HG03196 (cell line): ENCODE data around the gene MAJIN.
"Not testable (repeated sequence)": the region's sequence is repeated elsewhere in the genome, so short reads cannot be mapped to it uniquely, and the experiment has no call there.

Experiments used
- ATAC-seq: cut with Tn5 transposase; IDR thresholded peaks from one replicate; pipeline ENCODE4 v1.9.1; 2021; ENCODE audit not compliant: unreplicated experiment

Gene MAJIN

DNA sequence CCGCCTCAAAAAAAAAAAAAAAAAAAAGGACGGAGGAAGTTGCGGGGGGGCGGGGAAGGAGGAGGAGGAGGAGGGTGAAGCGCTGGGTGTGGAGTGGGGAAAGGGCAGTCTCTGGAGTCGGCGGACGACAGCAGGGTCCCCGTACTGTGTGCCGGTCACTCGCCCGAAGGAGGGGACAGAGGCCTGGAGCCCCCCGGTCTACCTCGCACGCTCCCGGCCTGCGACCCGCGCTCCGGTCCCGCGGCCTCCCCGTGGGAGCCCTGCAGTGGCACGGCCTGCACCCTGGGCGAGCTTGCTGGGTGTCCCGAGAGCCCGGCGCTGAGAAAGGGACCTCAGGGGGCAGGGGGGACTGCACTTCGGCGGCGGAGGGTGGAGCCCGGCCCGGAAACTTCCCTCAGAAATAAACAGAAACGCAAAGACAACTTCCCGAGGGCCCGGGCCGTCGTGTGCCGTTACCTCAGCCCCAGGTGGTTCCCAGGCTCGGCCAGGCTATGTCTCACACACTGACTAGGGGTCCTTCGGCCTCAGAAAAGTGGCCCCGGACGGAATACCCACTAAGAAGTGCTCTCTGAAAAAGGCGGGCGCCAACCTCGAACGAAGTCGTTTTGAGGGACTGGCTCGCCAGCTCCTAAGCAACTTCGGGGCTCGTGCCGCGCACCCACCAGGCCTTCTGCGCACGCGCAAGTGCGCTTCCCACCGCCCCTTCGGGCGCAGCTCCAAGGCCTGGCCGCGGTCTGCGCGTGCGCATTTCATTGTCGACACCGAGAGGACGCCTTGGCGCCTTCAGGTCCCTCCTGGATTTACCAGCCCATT, at the start of gene MAJIN:
MAJIN (minus strand) TSS at position 688 of the 813 bp plus-strand sequence. CDS start 12,703 bp downstream, outside the sequence.
- ATAC-seq, result no peak

DNA sequence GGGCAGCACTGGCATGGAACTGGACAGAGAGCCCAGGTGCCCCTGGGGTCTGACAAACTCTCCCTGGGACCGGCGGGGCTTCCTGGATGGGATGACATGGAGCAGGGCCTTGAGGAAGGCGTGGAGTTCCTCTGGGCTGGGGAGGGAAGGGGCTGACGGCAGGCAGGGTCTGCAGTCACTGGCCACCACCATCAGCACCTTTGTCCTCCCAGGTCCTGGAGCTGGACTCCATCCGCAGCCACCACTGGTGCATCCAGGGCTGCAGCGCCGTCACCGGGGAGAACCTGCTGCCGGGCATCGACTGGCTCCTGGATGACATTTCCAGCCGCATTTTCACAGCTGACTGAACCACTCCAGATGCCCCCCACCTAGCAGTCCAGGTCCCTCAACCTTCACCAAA, 49.6 kb upstream of the MAJIN start:
- no peak for ATAC-seq

DNA sequence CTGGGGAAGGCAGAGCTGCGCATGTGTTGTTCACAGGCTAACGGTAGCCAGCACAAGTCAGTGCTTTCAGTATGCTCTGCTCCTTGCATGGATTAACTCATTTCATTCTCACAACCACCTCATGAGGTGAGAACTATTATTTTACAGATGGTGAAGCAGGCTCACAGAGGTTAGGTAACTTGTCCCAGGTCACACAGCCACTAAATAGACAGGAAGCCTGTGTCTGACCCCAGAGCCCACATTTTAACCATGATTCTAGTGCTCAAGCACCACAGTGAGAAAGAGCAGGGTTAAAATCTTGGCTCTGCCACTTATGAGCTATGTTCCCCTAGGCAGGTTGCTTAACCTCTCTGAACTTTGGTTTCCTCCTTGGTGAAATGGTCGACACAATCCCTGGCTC, 49.1 kb upstream of the MAJIN start:
- no peak for ATAC-seq

GRCh38 chr11:65019824-65020223, 47.9 kb upstream of the MAJIN start:
- ATAC-seq, result no peak

GRCh38 chr11:65017937-65018336, 46.0 kb upstream of the MAJIN start:
- ATAC-seq, result no peak

DNA sequence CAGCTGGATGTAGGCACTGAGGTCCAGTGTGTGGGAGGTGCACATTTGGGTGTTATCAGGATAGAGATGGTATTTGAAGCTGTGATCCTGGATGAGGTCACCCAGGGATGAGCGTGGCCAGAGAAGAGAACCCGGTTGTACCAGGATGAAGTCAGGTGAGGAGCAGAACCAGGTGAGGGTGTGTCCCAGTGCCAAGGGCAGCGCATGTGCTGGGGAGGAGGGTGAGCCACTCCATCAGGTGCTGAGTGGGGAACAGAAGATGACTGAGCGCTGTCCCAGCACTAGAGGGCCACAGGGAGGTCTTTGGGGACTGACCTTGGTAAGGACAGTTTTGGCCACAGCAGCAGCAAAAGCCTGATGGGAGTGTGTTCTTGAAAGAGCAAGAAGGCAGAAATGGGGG, 44.8 kb upstream of the MAJIN start:
- no peak for ATAC-seq

- no peak for ATAC-seq
These were observed 42.9 kb upstream of the MAJIN start for GRCh38 chr11:65014726-65015227.

DNA sequence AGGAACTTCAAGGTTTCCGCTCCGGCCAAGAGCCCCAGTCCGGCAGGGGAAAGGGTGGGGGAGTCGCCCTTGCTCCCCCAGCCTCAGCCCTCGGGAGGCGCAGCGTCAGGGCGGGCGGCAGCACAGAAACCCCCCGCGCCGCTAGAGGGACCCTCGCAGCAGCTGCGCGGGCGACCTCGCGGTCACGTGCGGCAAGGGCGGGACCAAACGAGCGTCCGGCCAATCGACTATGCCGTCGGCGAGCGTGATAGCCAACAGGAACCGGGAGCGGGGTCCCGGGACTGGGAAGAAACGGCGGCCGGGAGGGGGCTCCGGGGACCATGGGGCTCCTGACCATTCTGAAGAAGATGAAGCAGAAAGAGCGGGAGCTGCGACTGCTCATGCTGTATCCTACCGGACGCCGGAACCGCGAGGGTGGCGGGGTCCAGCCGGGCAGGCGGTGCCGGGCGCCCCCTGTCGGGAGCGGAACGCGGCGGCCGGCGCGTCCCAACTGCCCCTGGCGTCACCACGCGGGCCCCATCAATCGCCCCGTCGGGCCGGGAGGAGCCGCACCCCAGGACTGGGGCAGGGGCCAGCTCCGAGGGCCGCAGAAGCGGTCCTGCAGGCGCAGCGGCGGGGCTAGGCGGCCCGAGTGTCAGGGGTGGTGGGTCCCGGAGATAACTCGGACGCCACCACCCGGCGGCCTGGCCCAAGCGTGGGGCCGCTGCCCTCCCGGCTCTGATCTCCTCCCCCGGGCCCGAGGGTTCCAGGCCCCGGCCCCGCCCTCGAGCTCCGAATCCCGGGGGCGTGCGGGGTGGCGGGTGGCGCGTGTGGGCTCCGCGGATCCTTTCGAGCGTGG, 42.2 kb upstream of the MAJIN start, which contains the start of gene ARL2:
ARL2 (plus strand) TSS at position 273 of the 838 bp plus-strand sequence; CDS start at position 321, 48 bp downstream.
- peak; percentile 68 for ATAC-seq

- peak; percentile 73 for ATAC-seq
These were observed 41.4 kb upstream of the MAJIN start for GRCh38 chr11:65013130-65013887.

DNA sequence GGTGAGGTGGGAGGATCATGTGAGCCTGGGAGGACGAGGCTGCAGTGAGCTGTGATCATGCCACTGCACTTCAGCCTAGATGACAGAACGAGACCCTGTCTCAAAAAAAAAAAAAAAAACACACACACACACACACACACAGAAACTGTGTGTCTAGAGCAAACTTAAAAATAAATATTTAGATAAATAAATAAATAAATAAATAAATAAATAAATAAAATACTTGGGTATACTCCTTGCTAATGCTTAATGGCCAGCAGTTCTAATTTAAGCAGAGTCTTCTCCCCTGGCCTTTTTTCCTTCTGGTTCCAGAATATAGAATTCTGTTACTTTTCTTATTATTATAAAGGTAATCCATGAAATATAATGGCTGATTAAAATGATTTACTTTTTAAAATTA, 37.0 kb upstream of the MAJIN start:
- ATAC-seq, result no peak

DNA sequence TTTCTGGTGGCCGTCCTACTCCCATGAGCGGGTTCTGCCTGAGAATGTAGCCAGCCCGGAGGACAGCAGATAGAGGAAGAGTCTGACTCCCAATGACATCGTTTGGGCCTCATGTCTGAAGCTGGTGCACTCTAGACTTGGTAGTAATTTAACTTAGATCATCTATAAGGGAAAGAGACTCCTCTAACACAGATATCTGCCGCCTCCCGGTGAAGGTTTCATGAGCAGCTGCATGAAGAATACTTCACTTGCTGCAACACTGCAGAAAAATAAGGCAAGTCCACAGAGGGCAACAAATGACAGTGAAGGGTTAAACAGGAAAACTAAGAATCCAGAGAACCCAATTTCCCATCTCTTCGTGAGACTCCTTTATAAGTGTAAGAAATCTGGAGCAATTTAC, 36.1 kb upstream of the MAJIN start:
- no peak for ATAC-seq

DNA sequence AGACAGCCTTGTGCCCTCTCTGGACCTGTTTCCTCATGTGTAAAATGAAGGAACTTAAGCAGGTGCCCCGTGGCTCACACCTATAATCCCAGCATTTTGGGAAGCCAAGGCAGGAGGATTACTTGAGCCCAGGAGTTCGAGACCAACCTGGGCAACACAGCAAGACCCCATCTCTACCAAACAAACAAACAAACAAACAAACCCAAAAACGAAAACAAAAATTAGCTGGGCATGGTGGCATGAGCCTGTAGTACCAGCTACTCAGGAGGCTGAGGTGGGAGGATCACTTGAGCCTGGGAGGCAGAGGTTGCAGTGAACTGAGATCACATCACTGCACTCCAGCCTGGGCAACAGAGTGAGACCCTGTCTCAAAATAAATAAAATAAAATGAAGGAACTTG, 32.1 kb upstream of the MAJIN start:
- ATAC-seq, result not testable (repeated sequence)

DNA sequence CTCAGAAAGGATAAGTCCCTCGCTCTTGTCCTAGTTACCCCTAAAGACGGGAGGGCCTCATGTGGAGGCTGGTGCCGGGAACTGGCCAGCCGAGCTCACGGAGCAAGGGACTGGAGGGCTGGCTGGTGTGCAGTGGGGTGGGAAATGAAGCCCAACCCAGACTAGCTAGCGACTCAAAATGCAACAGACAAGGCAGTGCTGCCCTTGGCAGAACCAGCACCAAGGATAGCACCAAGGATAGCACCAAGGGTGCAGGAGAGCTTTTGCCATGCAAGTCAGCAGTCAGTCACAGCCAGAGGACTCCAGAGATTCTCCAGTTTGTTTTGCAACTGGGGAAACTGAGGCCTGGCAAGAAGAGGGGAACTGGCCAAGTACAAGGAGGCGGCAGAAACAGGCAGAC, 31.4 kb upstream of the MAJIN start:
- no peak for ATAC-seq

DNA sequence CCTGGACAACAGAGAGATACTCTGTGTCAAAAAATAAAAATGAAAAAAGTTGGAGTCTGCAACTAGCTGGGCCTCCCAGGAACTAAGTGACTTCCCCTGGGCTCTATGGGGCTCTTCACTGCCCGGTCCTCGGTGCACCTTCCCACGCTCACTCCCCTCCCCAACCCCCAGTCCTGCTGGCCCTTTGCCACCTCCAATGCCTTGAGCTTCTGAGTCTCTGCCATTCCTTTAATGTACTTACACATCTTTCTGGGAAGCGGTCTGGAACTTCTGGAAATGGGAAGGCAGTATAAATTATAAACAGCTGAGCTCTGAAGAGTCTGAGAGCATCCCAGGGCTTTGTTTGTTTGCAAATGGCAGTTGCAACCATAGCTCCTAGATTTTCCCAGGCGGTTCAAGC, 30.8 kb upstream of the MAJIN start:
- no peak for ATAC-seq

DNA sequence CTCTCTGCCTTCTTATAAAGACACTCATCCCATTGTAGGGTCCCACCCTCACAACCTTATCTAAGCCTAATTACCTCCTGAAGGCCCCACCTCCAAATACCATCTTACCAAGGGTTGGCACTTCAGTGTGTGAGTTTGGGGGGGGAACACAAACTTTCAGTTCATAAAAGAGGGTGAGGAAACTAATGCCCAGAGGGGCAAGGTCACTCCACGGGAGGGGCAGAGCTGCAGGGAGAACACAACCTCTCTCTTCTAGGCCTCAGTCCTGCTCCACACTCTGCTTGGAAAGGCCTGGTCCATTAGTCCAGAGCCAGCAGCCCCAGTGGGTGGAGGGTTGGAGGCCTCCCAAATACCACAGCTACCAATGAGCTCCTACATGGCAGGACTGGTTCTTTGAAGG, 27.6 kb upstream of the MAJIN start:
- no peak for ATAC-seq

DNA sequence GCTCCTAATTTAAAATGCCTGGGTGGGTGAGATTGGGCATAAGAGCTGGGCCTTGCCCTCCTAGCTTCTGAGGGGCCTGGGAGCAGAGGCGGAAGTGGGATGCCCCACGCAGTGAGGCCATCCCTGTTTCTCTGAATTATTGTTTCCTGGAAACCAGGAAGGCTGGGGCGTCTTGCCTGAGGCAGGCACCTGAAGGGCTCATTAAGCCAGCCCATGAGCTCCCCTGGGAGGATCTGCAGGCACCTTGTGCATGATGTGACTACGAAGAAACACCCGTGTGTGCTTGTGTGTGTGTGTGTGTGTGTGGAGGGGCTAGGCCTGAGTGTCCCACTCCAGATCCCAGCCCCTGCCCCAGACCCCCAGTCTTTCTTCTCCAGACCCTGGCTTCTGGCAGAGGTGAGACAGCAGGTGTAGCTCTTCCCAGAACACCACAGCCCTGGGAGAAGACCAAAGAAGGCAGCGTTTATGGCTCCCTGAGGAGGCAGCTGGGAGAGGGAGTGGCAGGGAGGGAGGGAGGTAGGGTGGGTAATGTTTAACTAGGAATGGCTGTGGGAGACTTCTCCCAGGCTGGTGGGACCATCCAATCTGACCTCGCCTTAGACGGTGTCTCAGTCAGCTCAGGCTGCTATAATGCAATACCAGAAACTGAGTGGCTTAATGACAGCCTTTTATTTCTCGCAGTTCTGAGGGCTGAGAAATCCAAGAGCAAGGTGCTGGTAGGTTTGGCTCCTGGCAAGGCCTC, 27.0 kb upstream of the MAJIN start:
- no peak for ATAC-seq

GRCh38 chr11:64998141-64998540, 26.2 kb upstream of the MAJIN start:
- ATAC-seq, result no peak

DNA sequence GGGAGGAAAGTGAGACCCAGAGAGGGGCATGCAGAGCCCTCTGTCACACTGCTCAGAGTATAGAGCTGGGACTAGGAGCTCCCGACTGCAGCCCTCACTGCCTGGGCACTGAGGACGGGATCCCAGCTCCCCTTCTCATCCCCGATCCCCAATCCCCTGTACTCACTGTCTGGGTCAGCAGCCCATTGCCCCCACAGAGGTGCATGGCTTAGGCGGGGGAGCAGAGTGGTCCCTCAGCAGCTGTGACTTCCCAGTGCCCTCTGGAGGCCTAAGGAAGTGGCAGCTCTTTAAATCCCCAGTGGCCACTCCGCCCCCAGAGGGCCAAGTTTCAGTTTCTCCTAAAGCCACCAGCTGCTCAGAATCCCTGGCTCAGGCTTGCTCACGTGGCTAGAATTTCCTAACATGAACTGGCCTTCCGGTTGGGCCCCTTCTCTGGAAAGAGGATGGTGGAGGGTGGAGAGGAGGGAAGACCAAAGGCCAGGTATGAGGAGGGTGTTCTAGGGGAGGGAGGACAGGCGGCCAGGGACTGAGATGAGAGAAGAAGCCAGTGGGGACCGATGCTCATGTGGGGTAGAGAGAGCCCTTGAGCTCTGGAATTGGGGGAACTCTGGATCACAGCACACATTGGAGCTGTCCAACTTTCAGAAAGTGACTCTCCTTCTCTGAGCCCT, 24.9 kb upstream of the MAJIN start, which contains the start of gene BATF2:
BATF2 (minus strand) TSS at position 262 of the 671 bp plus-strand sequence; CDS start at position 205, 57 bp downstream.
- peak; percentile 74 for ATAC-seq

GRCh38 chr11:64996327-64996709, 24.4 kb upstream of the MAJIN start:
- no peak for ATAC-seq

GRCh38 chr11:64994318-64994717, 22.4 kb upstream of the MAJIN start:
- no peak for ATAC-seq
